HepG2 (cell line): ENCODE results near the gene DPH5. TPM values are rescaled to one million over a fixed set of nuclear protein-coding genes. Genes with fewer than 3 reads are reported as not detected.

Experiments
- ATAC-seq: fragments of 200-7000 bp; cut with Tn5 transposase; 3 replicates; pipeline ENCODE4 v1.9.1; 2020; ENCODE audit warnings: mild to moderate bottlenecking, moderate library complexity
- BruUV-seq: library from RNA; stranded (reverse); fragments of 400-500 nt; replicated peaks from 2 replicates; lab custom pipeline; 2021; lab: Mats Ljungman, UMichigan
- CTCF ChIA-PET: fragments of 300-600 bp; formaldehyde crosslinking; extraction: SDS; loops from one replicate; lab custom pipeline; 2021; ENCODE audit warnings: low total read pairs, inconsistent platforms, low intra/inter-chr PET ratio; lab: Yijun Ruan, JAX
- POLR2A ChIA-PET: fragments of 350-600 bp; sonication (Branson Sonifier 250); formaldehyde crosslinking; loops from one replicate; lab custom pipeline; 2020; ENCODE audit warnings: antibody characterized with exemption, inconsistent platforms; lab: Yijun Ruan, JAX
- DNase-seq: peaks from one replicate; pipeline ENCODE4 v3.0.0-alpha.2; 2015; ENCODE audit warnings: low spot score
- FAIRE-seq: peaks from 3 replicates; lab custom pipeline; 2011; peaks lifted over from hg19 to GRCh38; lab: Jason Lieb, UNC
- H2AFZ ChIP-seq: one replicate; pipeline ENCODE4 v1.6.1; 2011; ENCODE audit warnings: low read length, inconsistent platforms
- H3K27ac ChIP-seq: fragments of 300-600 bp; 3 replicates; pipeline ENCODE4 v1.8.0; 2011; ENCODE audit warnings: mixed run types, mild to moderate bottlenecking, mixed read lengths, low read length, inconsistent platforms; ENCODE audit not compliant: insufficient read depth; ENCODE audit errors: extremely low read length
- H3K27me3 ChIP-seq, 2 experiments: fragments of 200-600 bp in 1 of 2; 2 replicates in 1 of 2; 3 replicates in 1 of 2; pipeline versions ENCODE4 v1.6.0 to v1.8.0; 2011; ENCODE audit warnings: low read length in 2 of 2, mild to moderate bottlenecking in 2 of 2, moderate library complexity in 2 of 2, inconsistent platforms in 1 of 2; ENCODE audit not compliant: insufficient read depth in 2 of 2, control insufficient read depth in 1 of 2
- H3K36me3 ChIP-seq, 2 experiments: fragments of 200-600 bp in 1 of 2; replicated peaks in 1 of 2; 2 replicates in 1 of 2; 3 replicates in 1 of 2; pipeline versions ENCODE4 v1.5.1 to v1.8.0; 2011; ENCODE audit warnings: low read length in 2 of 2, inconsistent platforms in 1 of 2; ENCODE audit not compliant: insufficient read depth in 2 of 2, control insufficient read depth in 1 of 2
- H3K4me1 ChIP-seq: 2 replicates; pipeline ENCODE4 v1.5.1; 2012; ENCODE audit warnings: low read length, inconsistent platforms; ENCODE audit not compliant: insufficient read depth
- H3K4me2 ChIP-seq: 2 replicates; pipeline ENCODE4 v1.6.0; 2011; ENCODE audit warnings: low read depth, low read length, inconsistent platforms
- H3K4me3 ChIP-seq, 3 experiments: fragments of 200-600 bp in 1 of 3; sonication (generic), shearing (Covaris generic) in 1 of 3; replicated peaks in 1 of 3; 2 replicates each; pipeline ENCODE4 v1.5.1; 2011 to 2016; ENCODE audit warnings: low read length in 3 of 3, inconsistent platforms in 2 of 3, low read depth in 2 of 3, mild to moderate bottlenecking in 2 of 3, control low read depth in 1 of 3, mixed read lengths in 1 of 3; ENCODE audit not compliant: insufficient read depth in 1 of 3
- H3K79me2 ChIP-seq: one replicate; pipeline ENCODE4 v1.6.1; 2011; ENCODE audit warnings: low read length, inconsistent platforms; ENCODE audit not compliant: insufficient read depth
- H3K9ac ChIP-seq: 2 replicates; pipeline ENCODE4 v1.6.0; 2011; ENCODE audit warnings: mild to moderate bottlenecking, low read depth, low read length, inconsistent platforms; ENCODE audit not compliant: insufficient read depth
- H3K9me3 ChIP-seq: 2 replicates; pipeline ENCODE4 v1.5.1; 2012; ENCODE audit warnings: mild to moderate bottlenecking, low read length
- H4K20me1 ChIP-seq: 2 replicates; pipeline ENCODE4 v1.6.0; 2011; ENCODE audit warnings: inconsistent platforms, mild to moderate bottlenecking, low read length, moderate library complexity; ENCODE audit not compliant: insufficient read depth
- CAMTA2 ChIP-seq: sonication (generic); formaldehyde crosslinking; IDR thresholded peaks from 2 replicates; pipeline ENCODE4 v1.4.0; 2020; ENCODE audit warnings: mild to moderate bottlenecking, missing genetic modification reagents, borderline replicate concordance
- MAFK ChIP-seq, 2 experiments: IDR thresholded peaks in 1 of 2; conservative IDR thresholded peaks in 1 of 2; 2 replicates each; pipeline ENCODE4 v1.6.1; 2011; ENCODE audit warnings: improper control_type of control experiment in 2 of 2, low read length in 2 of 2
- PAX8 ChIP-seq: sonication (generic); formaldehyde crosslinking; IDR thresholded peaks from 2 replicates; pipeline ENCODE4 v1.8.0; 2022; ENCODE audit warnings: mild to moderate bottlenecking, missing genetic modification reagents, borderline replicate concordance
- ZBTB42 ChIP-seq: sonication (generic); formaldehyde crosslinking; IDR thresholded peaks from 2 replicates; pipeline ENCODE4 v1.5.0; 2020; ENCODE audit warnings: mild to moderate bottlenecking, missing genetic modification reagents
- ZBTB7A ChIP-seq: sonication (generic); formaldehyde crosslinking; IDR thresholded peaks from 2 replicates; pipeline ENCODE4 v1.8.0; 2022; ENCODE audit warnings: mild to moderate bottlenecking, missing genetic modification reagents
- ZNF891 ChIP-seq: sonication (generic); formaldehyde crosslinking; IDR thresholded peaks from 2 replicates; pipeline ENCODE4 v1.5.0; 2020; ENCODE audit warnings: mild to moderate bottlenecking, missing genetic modification reagents
- WGBS: methylation state at CpG from one replicate; pipeline ENCODE4 v1.1.6; 2017; ENCODE audit warnings: low lambda C conversion rate; 5-methylcytosine and 5-hydroxymethylcytosine counted together
- in situ Hi-C: cut with HindIII; loops from 2 replicates; pipeline ENCODE4 v1.10.0; 2017; ENCODE audit warnings: low pct_unique_long_range_greater_than_20kb; ENCODE audit not compliant: extremely low pct_ligation_motif_present
- intact Hi-C: fragments of 100-400 bp; cut with micrococcal nuclease; formaldehyde crosslinking; loops from one replicate; pipeline ENCODE4 v1.10.0; 2022; ENCODE audit not compliant: unreplicated experiment
- polyA plus RNA-seq, 8 experiments: library from polyadenylated mRNA; depleted of rRNA in 3 of 8; stranded (reverse) in 7 of 8; unstranded in 1 of 8; fragments of >200 nt; fragmentation: Illumina TruSeq in 4 of 8; extraction: Trizol in 4 of 8; gene quantifications; 2 replicates each; pipeline versions ENCODE4 v1.2.1 to v1.2.3, GENCODE V29; 2011 to 2016; ENCODE audit warnings: low read depth in 4 of 8, missing spikeins in 1 of 8, mixed read lengths in 1 of 8; ENCODE audit not compliant: insufficient read depth in 1 of 8
- total RNA-seq, 5 experiments: library from RNA; depleted of rRNA; stranded (reverse); fragments of >200 nt; fragmentation: Illumina TruSeq; extraction: Trizol; gene quantifications; 2 replicates each; pipeline ENCODE4 v1.2.3, GENCODE V29; 2016; ENCODE audit warnings: low read depth in 1 of 5
- TF ChIP-seq, protein P1 (sequence below): sonication (generic); formaldehyde crosslinking; IDR thresholded peaks from 2 replicates; pipeline ENCODE4 v1.4.0; 2020; ENCODE audit warnings: mild to moderate bottlenecking, missing genetic modification reagents, borderline replicate concordance
- TF ChIP-seq, protein P2 (sequence below): sonication (generic); formaldehyde crosslinking; IDR thresholded peaks from 2 replicates; pipeline ENCODE4 v1.8.0; 2022; ENCODE audit warnings: mild to moderate bottlenecking, missing genetic modification reagents, borderline replicate concordance
- TF ChIP-seq, protein P3 (sequence below): IDR thresholded peaks from 2 replicates; pipeline ENCODE4 v1.6.1; 2012; ENCODE audit warnings: low read length, improper control_type of control experiment
- TF ChIP-seq, protein P4 (sequence below): sonication (generic); formaldehyde crosslinking; IDR thresholded peaks from 2 replicates; pipeline ENCODE4 v1.4.0; 2020; ENCODE audit warnings: missing genetic modification reagents, borderline replicate concordance

The DPH5 gene
- total and polyA plus RNA-seq, 2 of the 13 experiments (the other 11 are each of a cell fraction or from before 2014, with no cell fraction given) = 53.2 to 79.6 TPM

DNA sequence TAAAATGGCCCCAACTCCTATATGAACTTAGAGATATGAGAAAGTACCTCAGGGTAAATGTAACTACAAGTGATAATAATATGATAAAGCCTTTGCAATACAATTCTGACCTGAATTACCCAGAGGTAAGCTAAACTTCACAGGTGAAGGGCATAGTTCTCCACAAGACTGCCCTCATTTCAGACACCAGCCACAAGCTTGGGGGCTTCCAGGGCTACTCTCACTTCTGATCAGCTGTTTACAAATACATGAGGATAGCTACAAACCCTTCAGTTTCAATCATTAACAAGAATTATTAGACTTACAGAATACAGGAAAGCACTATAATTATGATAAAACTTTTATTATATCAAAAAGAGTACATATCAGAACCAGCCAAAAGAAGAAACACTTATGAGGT is 18.7 kb upstream of the DPH5 start (continued):
- TF ChIP-seq, protein P1, sequence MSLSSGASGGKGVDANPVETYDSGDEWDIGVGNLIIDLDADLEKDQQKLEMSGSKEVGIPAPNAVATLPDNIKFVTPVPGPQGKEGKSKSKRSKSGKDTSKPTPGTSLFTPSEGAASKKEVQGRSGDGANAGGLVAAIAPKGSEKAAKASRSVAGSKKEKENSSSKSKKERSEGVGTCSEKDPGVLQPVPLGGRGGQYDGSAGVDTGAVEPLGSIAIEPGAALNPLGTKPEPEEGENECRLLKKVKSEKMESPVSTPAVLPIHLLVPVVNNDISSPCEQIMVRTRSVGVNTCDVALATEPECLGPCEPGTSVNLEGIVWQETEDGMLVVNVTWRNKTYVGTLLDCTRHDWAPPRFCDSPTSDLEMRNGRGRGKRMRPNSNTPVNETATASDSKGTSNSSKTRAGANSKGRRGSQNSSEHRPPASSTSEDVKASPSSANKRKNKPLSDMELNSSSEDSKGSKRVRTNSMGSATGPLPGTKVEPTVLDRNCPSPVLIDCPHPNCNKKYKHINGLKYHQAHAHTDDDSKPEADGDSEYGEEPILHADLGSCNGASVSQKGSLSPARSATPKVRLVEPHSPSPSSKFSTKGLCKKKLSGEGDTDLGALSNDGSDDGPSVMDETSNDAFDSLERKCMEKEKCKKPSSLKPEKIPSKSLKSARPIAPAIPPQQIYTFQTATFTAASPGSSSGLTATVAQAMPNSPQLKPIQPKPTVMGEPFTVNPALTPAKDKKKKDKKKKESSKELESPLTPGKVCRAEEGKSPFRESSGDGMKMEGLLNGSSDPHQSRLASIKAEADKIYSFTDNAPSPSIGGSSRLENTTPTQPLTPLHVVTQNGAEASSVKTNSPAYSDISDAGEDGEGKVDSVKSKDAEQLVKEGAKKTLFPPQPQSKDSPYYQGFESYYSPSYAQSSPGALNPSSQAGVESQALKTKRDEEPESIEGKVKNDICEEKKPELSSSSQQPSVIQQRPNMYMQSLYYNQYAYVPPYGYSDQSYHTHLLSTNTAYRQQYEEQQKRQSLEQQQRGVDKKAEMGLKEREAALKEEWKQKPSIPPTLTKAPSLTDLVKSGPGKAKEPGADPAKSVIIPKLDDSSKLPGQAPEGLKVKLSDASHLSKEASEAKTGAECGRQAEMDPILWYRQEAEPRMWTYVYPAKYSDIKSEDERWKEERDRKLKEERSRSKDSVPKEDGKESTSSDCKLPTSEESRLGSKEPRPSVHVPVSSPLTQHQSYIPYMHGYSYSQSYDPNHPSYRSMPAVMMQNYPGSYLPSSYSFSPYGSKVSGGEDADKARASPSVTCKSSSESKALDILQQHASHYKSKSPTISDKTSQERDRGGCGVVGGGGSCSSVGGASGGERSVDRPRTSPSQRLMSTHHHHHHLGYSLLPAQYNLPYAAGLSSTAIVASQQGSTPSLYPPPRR (CRISPR knock-in tag) = no peak
- no peak for TF ChIP-seq ZNF891 (CRISPR knock-in tag)
- TF ChIP-seq, protein P2, sequence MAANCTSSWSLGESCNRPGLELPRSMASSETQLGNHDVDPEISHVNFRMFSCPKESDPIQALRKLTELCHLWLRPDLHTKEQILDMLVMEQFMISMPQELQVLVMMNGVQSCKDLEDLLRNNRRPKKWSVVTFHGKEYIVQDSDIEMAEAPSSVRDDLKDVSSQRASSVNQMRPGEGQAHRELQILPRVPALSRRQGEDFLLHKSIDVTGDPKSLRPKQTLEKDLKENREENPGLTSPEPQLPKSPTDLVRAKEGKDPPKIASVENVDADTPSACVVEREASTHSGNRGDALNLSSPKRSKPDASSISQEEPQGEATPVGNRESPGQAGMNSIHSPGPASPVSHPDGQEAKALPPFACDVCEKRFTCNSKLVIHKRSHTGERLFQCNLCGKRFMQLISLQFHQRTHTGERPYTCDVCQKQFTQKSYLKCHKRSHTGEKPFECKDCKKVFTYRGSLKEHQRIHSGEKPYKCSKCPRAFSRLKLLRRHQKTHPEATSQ (CRISPR knock-in tag) = no peak

DNA sequence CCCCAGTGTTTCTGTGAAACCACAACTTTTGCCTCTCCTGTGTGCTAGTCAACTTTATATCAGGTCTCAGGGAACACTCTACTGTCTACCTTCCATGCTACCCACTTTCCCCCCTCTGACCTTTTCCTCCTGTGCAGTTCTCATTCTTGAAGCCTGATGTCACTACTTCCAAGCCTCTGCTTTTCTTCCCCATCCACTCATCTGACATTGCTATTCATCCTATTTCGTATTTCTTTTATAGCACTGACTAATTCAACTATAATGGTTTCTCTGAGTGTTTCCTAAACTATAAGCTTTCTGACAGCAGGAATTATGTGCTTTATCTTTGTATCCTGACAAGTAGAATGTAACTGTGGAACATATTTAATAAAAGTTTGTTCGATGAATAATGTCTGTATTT is 18.2 kb upstream of the DPH5 start:
- ChIA-PET CTCF (no interaction called here), POLR2A (no interaction called here)
- Histone ChIP-seq H3K27ac (no peak overlapping the region), H3K27me3 (no peaks in the 10 kb centered on the region), H3K4me2 (no peak overlapping the region), H3K4me1 (no peaks in the 10 kb centered on the region), H2AFZ (no peak overlapping the region), H3K9me3 (peaks cover 20% of the 10 kb centered on the region), H4K20me1 (no peaks in the 10 kb centered on the region), H3K4me3 (no peak overlapping the region), H3K36me3 (no peaks in the 10 kb centered on the region), H3K9ac (no peak overlapping the region), H3K79me2 (no peaks in the 10 kb centered on the region)
- WGBS = 97% methylated on average over 2 of the region's 2 CpGs
- FAIRE-seq (no peak), DNase-seq (no peak), ATAC-seq (no peak)
- intact Hi-C loops (no loop called here), in situ Hi-C loops (no loop called here)
- BruUV-seq = no TSS peak
- TF ChIP-seq PAX8 = no peak
- no peak for TF ChIP-seq CAMTA2 (CRISPR knock-in tag)
- TF ChIP-seq, protein P3, sequence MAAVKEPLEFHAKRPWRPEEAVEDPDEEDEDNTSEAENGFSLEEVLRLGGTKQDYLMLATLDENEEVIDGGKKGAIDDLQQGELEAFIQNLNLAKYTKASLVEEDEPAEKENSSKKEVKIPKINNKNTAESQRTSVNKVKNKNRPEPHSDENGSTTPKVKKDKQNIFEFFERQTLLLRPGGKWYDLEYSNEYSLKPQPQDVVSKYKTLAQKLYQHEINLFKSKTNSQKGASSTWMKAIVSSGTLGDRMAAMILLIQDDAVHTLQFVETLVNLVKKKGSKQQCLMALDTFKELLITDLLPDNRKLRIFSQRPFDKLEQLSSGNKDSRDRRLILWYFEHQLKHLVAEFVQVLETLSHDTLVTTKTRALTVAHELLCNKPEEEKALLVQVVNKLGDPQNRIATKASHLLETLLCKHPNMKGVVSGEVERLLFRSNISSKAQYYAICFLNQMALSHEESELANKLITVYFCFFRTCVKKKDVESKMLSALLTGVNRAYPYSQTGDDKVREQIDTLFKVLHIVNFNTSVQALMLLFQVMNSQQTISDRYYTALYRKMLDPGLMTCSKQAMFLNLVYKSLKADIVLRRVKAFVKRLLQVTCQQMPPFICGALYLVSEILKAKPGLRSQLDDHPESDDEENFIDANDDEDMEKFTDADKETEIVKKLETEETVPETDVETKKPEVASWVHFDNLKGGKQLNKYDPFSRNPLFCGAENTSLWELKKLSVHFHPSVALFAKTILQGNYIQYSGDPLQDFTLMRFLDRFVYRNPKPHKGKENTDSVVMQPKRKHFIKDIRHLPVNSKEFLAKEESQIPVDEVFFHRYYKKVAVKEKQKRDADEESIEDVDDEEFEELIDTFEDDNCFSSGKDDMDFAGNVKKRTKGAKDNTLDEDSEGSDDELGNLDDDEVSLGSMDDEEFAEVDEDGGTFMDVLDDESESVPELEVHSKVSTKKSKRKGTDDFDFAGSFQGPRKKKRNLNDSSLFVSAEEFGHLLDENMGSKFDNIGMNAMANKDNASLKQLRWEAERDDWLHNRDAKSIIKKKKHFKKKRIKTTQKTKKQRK = no peak
- TF ChIP-seq ZBTB7A = no peak
- TF ChIP-seq ZBTB42 (CRISPR knock-in tag) = no peak
- TF ChIP-seq MAFK (conservative IDR thresholded peaks at IDR 0.05 in 1 of 2, IDR thresholded peaks at IDR 0.05 in 1 of 2; ENCODE audit: low read length in 2 of 2) = no peak
- TF ChIP-seq, protein P4, sequence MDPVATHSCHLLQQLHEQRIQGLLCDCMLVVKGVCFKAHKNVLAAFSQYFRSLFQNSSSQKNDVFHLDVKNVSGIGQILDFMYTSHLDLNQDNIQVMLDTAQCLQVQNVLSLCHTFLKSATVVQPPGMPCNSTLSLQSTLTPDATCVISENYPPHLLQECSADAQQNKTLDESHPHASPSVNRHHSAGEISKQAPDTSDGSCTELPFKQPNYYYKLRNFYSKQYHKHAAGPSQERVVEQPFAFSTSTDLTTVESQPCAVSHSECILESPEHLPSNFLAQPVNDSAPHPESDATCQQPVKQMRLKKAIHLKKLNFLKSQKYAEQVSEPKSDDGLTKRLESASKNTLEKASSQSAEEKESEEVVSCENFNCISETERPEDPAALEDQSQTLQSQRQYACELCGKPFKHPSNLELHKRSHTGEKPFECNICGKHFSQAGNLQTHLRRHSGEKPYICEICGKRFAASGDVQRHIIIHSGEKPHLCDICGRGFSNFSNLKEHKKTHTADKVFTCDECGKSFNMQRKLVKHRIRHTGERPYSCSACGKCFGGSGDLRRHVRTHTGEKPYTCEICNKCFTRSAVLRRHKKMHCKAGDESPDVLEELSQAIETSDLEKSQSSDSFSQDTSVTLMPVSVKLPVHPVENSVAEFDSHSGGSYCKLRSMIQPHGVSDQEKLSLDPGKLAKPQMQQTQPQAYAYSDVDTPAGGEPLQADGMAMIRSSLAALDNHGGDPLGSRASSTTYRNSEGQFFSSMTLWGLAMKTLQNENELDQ = no peak
